Central memory CD8-positive, alpha-beta T cell (primary cell): ENCODE results near the gene ZC3H13.

Experiments
- ATAC-seq: fragments of 150-1000 bp; cut with Tn5 transposase; replicated peaks from 2 replicates; pipeline ENCODE4 v1.10.0; 2022; ENCODE audit warnings: mild to moderate bottlenecking, moderate FRiP score, moderate number of reproducible peaks; ENCODE audit not compliant: poor library complexity, severe bottlenecking; ENCODE audit errors: extremely low read depth
- DNase-seq, 2 donors: peaks; one replicate each; pipeline ENCODE4 v3.0.0; 2021; ENCODE audit warnings: low spot score in 2 of 2
- H3K27ac Mint-ChIP-seq: one replicate; pipeline ENCODE4 v1.8.0; 2022; ENCODE audit warnings: low read depth, mild to moderate bottlenecking, moderate library complexity, mixed read lengths
- H3K27me3 Mint-ChIP-seq: one replicate; pipeline ENCODE4 v1.8.0; 2022; ENCODE audit warnings: mixed read lengths
- H3K36me3 Mint-ChIP-seq: one replicate; pipeline ENCODE4 v1.8.0; 2022; ENCODE audit warnings: mild to moderate bottlenecking, moderate library complexity, mixed read lengths; ENCODE audit not compliant: insufficient read depth
- H3K4me1 Mint-ChIP-seq: one replicate; pipeline ENCODE4 v1.8.0; 2022; ENCODE audit warnings: mixed read lengths
- H3K4me3 Mint-ChIP-seq: one replicate; pipeline ENCODE4 v1.8.0; 2022; ENCODE audit warnings: mild to moderate bottlenecking, moderate library complexity, mixed read lengths
- H3K9me3 Mint-ChIP-seq: one replicate; pipeline ENCODE4 v1.8.0; 2022; ENCODE audit warnings: mixed read lengths

The ZC3H13 gene

GRCh38 chr13:45943120-45943519, 109.4 kb downstream of the ZC3H13 start:
- DNase-seq (no peak), ATAC-seq (no peak)
- Mint-ChIP-seq H3K9me3 (no peaks in the 10 kb centered on the region), H3K27ac (no peak overlapping the region), H3K36me3 (no peaks in the 10 kb centered on the region), H3K4me1 (no peaks in the 10 kb centered on the region), H3K27me3 (peaks cover 30% of the 10 kb centered on the region), H3K4me3 (no peak overlapping the region)

GRCh38 chr13:45941261-45941660, 111.3 kb downstream of the ZC3H13 start:
- H3K27me3 Mint-ChIP-seq: peaks cover 30% of the 10 kb centered on the region
- no peak overlapping the region for H3K27ac Mint-ChIP-seq
- H3K9me3 Mint-ChIP-seq: no peaks in the 10 kb centered on the region
- no peaks in the 10 kb centered on the region for H3K4me1 Mint-ChIP-seq
- no peak for DNase-seq
- no peaks in the 10 kb centered on the region for H3K36me3 Mint-ChIP-seq
- no peak for ATAC-seq
- H3K4me3 Mint-ChIP-seq: no peak overlapping the region

GRCh38 chr13:45940061-45940460, 112.5 kb downstream of the ZC3H13 start:
- no peaks in the 10 kb centered on the region for H3K36me3 Mint-ChIP-seq
- H3K4me1 Mint-ChIP-seq: no peaks in the 10 kb centered on the region
- no peak overlapping the region for H3K4me3 Mint-ChIP-seq
- H3K9me3 Mint-ChIP-seq: no peaks in the 10 kb centered on the region
- DNase-seq (no peak), ATAC-seq (no peak)
- H3K27me3 Mint-ChIP-seq: peaks cover 36% of the 10 kb centered on the region
- no peak overlapping the region for H3K27ac Mint-ChIP-seq

- ATAC-seq: no peak
Measured at GRCh38 chr13:45936621-45937020, 115.9 kb downstream of the ZC3H13 start.

GRCh38 chr13:45934283-45934682, 118.3 kb downstream of the ZC3H13 start:
- DNase-seq: no peak

More at GRCh38 chr13:45936621-45937020, 115.9 kb downstream of the ZC3H13 start:
- Mint-ChIP-seq H3K36me3 (no peaks in the 10 kb centered on the region), H3K4me1 (peaks cover 4% of the 10 kb centered on the region), H3K27ac (no peak overlapping the region), H3K9me3 (no peaks in the 10 kb centered on the region), H3K4me3 (no peak overlapping the region), H3K27me3 (peaks cover 46% of the 10 kb centered on the region)
- no peak for DNase-seq

GRCh38 chr13:45933203-45933908, 119.2 kb downstream of the ZC3H13 start:
- peaks cover 28% of the 10 kb centered on the region for H3K27me3 Mint-ChIP-seq
- H3K27ac Mint-ChIP-seq: no peak overlapping the region
- peaks cover 4% of the 10 kb centered on the region for H3K4me1 Mint-ChIP-seq
- no peaks in the 10 kb centered on the region for H3K9me3 Mint-ChIP-seq
- DNase-seq: no peak
- H3K36me3 Mint-ChIP-seq: no peaks in the 10 kb centered on the region
- no peak for ATAC-seq
- no peak overlapping the region for H3K4me3 Mint-ChIP-seq

More at GRCh38 chr13:45934283-45934682, 118.3 kb downstream of the ZC3H13 start:
- H3K4me1 Mint-ChIP-seq: peaks cover 4% of the 10 kb centered on the region
- no peaks in the 10 kb centered on the region for H3K9me3 Mint-ChIP-seq
- peaks cover 29% of the 10 kb centered on the region for H3K27me3 Mint-ChIP-seq
- no peak for ATAC-seq
- no peak overlapping the region for H3K4me3 Mint-ChIP-seq
- no peak overlapping the region for H3K27ac Mint-ChIP-seq
- no peaks in the 10 kb centered on the region for H3K36me3 Mint-ChIP-seq

- peaks cover 4% of the 10 kb centered on the region for H3K4me1 Mint-ChIP-seq
- no peak for ATAC-seq
Measured at GRCh38 chr13:45932676-45933075, 119.9 kb downstream of the ZC3H13 start.

GRCh38 chr13:45932172-45932571, 120.4 kb downstream of the ZC3H13 start:
- Mint-ChIP-seq H3K27me3 (peaks cover 28% of the 10 kb centered on the region), H3K9me3 (no peaks in the 10 kb centered on the region), H3K27ac (no peak overlapping the region), H3K4me1 (peaks cover 4% of the 10 kb centered on the region), H3K4me3 (no peak overlapping the region), H3K36me3 (no peaks in the 10 kb centered on the region)
- DNase-seq: no peak
- ATAC-seq: no peak

More at GRCh38 chr13:45932676-45933075, 119.9 kb downstream of the ZC3H13 start:
- Mint-ChIP-seq H3K36me3 (no peaks in the 10 kb centered on the region), H3K27ac (no peak overlapping the region), H3K4me3 (no peak overlapping the region), H3K27me3 (peaks cover 28% of the 10 kb centered on the region), H3K9me3 (no peaks in the 10 kb centered on the region)
- DNase-seq: no peak

GRCh38 chr13:45931211-45931610, 121.3 kb downstream of the ZC3H13 start:
- H3K9me3 Mint-ChIP-seq: no peaks in the 10 kb centered on the region
- H3K36me3 Mint-ChIP-seq: no peaks in the 10 kb centered on the region
- no peak overlapping the region for H3K27ac Mint-ChIP-seq
- ATAC-seq (no peak), DNase-seq (no peak)
- H3K4me3 Mint-ChIP-seq: no peak overlapping the region
- peaks cover 28% of the 10 kb centered on the region for H3K27me3 Mint-ChIP-seq
- H3K4me1 Mint-ChIP-seq: peaks cover 4% of the 10 kb centered on the region

GRCh38 chr13:45930177-45930576, 122.4 kb downstream of the ZC3H13 start:
- ATAC-seq: no peak
- no peak for DNase-seq
- Mint-ChIP-seq H3K4me3 (no peak overlapping the region), H3K36me3 (no peaks in the 10 kb centered on the region), H3K9me3 (no peaks in the 10 kb centered on the region), H3K27me3 (peaks cover 24% of the 10 kb centered on the region), H3K4me1 (peaks cover 4% of the 10 kb centered on the region), H3K27ac (no peak overlapping the region)

- Mint-ChIP-seq H3K4me3 (no peak overlapping the region), H3K27me3 (peaks cover 13% of the 10 kb centered on the region), H3K9me3 (no peaks in the 10 kb centered on the region), H3K4me1 (peaks cover 4% of the 10 kb centered on the region), H3K27ac (no peak overlapping the region), H3K36me3 (no peaks in the 10 kb centered on the region)
- no peak for ATAC-seq
- DNase-seq: no peak
Measured at GRCh38 chr13:45928843-45929242, 123.7 kb downstream of the ZC3H13 start.

GRCh38 chr13:45928176-45928575, 124.4 kb downstream of the ZC3H13 start:
- Mint-ChIP-seq H3K9me3 (no peaks in the 10 kb centered on the region), H3K27ac (no peak overlapping the region), H3K36me3 (no peaks in the 10 kb centered on the region)

GRCh38 chr13:45926741-45927140, 125.8 kb downstream of the ZC3H13 start:
- DNase-seq (no peak), ATAC-seq (no peak)
- no peaks in the 10 kb centered on the region for H3K36me3 Mint-ChIP-seq
- H3K9me3 Mint-ChIP-seq: no peaks in the 10 kb centered on the region
- H3K27me3 Mint-ChIP-seq: peaks cover 5% of the 10 kb centered on the region
- no peaks in the 10 kb centered on the region for H3K4me1 Mint-ChIP-seq
- H3K27ac Mint-ChIP-seq: no peak overlapping the region
- no peak overlapping the region for H3K4me3 Mint-ChIP-seq

More at GRCh38 chr13:45928176-45928575, 124.4 kb downstream of the ZC3H13 start:
- peaks cover 3% of the 10 kb centered on the region for H3K4me1 Mint-ChIP-seq
- peaks cover 6% of the 10 kb centered on the region for H3K27me3 Mint-ChIP-seq
- ATAC-seq (no peak), DNase-seq (no peak)
- no peak overlapping the region for H3K4me3 Mint-ChIP-seq
